ENCODE results near the gene TMEM244.
"Not testable (repeated sequence)": the region's sequence is repeated elsewhere in the genome, so short reads cannot be mapped to it uniquely, and the experiment has no call there.

The TMEM244 gene

DNA sequence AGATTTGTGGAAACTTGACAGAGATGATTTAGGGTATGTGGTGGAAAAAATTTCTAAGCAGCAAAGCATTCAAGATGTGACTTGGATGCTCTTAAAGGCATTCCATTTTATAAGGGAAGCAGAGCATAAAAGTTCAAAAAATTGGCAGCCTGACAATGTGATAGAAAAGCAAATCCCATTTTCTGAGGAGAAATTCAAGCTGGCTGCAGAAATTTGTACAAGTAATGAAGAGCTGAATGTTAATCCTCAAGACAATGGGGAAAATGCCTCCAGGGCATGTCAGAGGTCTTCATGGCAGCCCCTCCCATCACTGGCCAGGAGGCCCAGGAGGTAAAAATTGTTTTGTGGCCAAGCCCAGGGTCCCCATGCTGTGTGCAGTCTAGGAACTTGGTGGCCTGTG, 58.2 kb downstream of the TMEM244 start:
- DNase-seq: not testable (repeated sequence)

DNA sequence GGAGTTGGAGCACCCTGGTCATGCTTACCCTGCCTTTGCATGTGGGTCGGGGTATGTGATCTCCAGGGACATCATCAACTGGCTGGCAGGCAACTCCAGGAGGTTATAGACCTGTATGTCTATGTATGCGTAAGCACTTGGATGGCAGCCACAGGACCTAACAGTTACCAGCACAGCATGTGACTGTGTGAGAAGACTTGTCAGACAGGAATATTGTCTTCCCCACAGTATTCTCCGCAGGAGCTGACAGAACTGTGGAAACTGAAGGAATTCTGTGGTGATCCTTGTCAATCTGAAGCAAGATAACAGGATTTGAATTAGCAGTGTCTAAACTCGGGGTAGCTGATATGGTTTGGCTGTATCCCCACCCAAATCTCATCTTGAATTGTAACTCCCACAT, 59.2 kb downstream of the TMEM244 start:
- DNase-seq: no peak

DNA sequence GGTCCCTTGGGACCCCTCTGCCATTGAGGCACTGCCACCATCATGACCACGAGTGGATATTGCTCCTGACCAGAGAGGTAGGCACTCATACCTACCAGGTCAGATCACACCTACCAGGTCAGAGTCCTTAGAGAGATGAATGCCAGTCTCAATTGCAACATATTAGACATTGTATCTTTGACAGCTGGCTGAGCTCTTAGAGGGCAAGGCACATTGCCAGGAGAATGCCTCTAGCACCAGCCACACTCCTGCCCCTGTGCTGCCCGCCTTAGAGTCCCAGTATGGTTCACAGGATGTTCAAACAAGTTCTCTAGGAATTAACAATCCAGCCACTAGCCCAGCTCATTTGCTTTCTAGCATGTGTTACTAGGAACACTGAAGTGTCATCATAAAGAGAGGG, 65.9 kb downstream of the TMEM244 start:
- no peak for DNase-seq

GRCh38 chr6:129793447-129793846, 67.7 kb downstream of the TMEM244 start:
- no peak for DNase-seq

DNA sequence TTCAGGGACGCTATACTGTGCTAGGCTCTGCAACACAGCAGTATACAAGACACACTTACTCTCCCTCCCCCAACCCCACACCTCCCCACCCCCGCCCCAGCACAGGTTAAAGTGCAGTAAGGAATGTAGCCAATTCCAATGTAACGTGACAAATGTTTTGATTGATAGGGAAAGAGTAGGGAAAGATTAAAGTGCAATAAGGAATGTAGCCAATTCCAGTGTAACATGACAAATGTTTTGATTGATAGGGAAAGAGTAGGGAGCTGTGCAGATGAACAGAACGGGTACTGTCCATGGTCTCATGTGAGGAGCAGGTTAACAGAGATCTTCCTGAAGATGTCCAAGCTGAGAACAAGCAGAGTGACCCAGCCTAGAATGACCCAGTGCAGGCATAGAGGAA, 69.1 kb downstream of the TMEM244 start:
- DNase-seq: no peak

DNA sequence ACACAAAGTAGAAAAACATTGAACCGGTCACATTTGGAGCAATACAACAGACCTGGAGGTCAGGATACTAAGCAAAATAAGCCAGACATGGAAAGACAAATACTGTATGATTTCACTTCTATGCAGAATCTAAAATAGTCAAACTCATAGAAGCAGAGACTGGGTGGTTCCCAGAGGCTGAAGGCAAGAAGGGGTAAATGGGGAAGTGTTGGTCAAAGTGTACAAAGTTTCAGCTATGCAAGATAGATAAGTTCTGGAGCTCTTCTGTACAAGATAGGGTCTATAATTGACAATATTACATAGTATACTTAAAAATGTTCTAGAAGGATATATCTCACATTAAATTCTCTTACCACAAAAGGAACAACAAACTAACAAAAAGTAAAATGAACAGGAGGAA, 70.3 kb downstream of the TMEM244 start:
- DNase-seq: no peak

DNA sequence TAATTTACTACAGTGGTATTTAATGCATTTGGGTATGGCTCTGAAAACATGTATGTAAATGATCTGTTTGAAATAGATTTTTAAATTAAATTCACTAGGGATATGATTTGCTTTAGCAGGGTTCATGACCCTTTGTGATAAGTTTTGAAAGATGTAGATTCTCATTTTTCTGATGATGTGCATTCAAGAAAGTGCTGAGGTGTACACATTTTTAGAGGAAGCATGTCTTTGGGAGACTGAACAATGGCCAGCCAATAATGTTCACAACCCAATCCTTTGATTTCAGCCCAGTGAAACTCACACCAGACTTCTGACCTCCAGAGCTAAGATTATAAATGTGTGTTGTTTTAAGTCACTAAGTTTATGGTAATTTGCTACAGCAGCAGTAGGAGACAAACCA, 71.1 kb downstream of the TMEM244 start:
- no peak for DNase-seq

DNA sequence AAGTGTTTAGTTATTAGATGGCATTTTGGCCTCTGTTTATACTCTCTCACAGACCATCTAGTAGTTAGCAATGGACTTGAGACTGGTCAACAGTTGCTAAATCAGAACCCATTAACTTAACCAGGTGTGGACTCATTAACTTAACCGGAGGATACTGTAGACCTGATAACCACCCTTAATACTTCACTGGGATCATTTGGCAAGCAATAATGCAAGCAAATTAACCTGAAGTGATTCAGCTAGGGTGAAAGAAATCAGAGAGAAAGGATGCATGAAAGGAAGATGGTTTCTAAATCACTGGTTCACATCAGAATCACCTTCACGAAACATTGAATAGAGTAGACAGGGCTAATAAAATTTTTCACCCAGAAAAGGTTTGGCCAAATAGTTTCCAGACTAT, 73.3 kb downstream of the TMEM244 start:
- no peak for DNase-seq

DNA sequence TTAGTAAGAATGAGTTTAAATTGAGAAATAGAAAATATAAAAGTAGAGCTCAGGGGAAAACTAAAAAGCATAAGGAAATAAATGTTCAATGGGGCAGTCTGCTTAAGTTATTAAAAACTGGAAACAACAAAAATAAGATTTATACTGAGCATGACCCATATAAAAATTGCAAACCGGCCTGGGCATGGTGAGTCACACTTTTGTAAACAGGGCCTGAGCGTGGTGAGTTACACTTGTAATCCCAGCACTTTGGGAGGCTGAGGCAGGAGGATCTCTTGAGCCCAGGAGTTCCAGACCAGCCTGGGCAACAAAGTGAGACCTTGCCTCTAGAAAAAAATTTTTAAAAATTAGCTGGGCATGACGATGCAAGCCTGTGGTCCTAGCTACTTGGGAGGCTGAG, 74.6 kb downstream of the TMEM244 start:
- no peak for DNase-seq

- DNase-seq: no peak
Observed at GRCh38 chr6:129785756-129786135, 75.4 kb downstream of the TMEM244 start.

DNA sequence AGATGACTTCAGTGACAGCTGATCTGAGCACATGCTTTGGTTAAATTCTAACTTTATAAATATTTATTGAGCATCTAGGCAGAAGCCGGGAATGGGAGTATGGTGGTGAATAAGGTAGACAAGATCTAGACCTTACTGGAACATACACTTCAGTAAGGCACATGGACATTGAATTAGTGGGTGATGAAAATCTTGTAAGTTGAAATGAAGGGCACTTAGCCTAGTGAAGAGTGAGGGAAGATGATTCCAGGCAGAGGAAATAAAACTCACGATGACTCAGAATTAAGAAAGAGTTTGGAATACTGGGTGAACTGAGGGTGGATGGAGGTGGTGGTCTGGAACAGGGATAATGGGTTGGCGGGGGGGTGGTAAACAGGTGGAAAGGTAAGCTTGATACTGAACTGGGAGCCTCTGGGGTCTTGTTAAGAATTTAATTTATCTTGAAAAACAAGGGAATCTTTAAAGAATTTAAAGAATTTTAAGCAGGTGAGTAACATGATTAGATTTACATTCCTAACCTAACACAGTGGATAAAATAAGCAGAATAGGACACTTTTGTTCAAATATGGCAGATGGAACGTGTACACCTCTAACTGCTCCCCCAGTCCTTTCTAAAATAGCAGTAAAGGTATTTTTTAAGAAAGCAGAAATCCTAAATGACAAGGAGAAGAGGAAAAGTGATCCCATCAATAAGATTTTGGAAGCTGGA, 75.9 kb downstream of the TMEM244 start:
- DNase-seq: no peak
